GM12874 (cell line): Measurements from ENCODE around the gene C3orf85.

Experiments
- TF ChIP-seq, protein P1 (sequence below): IDR thresholded peaks from 2 replicates; pipeline ENCODE4 v1.5.1; 2011; ENCODE audit warnings: low read depth, mild to moderate bottlenecking, control low read depth, low read length, moderate library complexity; ENCODE audit not compliant: insufficient read depth

Gene C3orf85

DNA sequence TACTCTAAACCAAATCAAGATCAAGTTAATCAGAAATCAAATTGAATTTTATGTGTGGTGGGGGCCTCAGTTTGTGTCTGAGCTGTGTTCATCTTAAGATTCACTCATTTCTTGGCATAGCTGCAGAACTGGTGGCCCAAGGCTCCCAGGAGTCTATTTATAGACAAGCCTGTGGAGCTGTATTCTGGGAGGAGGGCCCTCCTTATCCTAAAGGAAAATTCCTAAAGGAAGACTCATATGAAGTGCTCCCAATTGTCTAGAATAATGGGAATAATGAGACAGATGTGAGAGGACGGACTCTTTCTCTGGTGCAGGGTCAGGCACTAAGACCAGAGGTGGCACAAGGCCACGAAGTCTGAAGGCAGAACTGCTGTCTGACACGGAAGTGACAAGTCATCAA is 38.9 kb downstream of the C3orf85 start:
- TF ChIP-seq, protein P1, sequence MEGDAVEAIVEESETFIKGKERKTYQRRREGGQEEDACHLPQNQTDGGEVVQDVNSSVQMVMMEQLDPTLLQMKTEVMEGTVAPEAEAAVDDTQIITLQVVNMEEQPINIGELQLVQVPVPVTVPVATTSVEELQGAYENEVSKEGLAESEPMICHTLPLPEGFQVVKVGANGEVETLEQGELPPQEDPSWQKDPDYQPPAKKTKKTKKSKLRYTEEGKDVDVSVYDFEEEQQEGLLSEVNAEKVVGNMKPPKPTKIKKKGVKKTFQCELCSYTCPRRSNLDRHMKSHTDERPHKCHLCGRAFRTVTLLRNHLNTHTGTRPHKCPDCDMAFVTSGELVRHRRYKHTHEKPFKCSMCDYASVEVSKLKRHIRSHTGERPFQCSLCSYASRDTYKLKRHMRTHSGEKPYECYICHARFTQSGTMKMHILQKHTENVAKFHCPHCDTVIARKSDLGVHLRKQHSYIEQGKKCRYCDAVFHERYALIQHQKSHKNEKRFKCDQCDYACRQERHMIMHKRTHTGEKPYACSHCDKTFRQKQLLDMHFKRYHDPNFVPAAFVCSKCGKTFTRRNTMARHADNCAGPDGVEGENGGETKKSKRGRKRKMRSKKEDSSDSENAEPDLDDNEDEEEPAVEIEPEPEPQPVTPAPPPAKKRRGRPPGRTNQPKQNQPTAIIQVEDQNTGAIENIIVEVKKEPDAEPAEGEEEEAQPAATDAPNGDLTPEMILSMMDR = no peak

DNA sequence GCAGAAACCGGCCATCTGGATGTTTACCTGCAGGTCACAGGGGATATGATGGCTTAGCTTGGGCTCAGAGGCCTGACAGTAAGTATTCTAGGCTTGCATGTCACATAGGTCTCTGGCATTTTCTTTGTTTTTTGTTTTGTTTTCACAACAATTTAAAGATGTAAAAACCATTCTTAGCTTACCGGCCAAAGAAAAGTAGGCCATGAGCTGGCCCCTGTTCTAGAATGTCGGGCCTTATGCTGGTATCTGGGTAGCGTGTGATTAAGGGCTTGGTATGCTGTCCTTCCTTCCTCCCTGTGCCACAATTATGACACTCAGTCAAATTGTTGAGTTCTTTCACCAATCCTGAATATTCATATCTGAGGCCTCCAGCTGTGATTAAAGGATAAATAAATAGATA is 40.2 kb downstream of the C3orf85 start:
- TF ChIP-seq, protein P1 = no peak

DNA sequence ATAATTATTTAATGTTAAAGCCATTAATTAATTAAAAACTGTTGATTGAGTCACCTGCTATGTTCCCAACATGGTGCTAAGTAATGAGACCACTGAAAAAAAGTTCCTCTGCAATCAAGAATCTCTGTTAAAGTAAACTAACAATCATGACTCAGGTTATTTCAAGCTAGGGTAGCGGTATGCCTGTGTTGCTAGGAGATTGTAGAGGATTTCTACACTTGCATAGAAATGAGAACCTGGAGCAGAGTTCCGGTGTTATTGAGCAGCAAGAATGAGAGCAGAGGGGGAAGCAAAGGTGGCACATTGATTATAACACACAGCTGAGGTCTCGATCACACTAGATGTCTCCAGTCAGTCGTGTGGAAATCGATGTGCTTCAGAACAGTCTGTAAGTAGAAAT is 41.4 kb downstream of the C3orf85 start:
- TF ChIP-seq, protein P1 = no peak

DNA sequence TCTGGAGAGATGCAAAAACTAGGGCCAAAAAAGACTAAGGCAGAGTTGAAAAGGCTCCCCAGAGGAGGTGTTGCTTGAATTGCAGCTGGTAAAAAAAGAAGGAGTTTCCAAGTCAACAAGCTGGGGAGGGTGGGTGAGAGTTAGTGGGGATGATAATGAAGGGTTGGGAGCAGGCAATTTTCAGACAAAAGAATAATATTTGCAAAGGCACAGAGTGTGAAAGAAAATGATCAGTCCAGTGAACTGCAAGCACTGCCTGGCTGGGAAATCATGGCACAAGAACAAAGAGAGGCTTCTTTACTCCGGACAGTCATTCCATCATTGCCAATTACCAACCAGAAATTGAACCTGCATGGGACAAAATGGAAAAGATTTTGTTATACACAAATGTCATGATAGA is 42.2 kb downstream of the C3orf85 start:
- TF ChIP-seq, protein P1 = no peak

DNA sequence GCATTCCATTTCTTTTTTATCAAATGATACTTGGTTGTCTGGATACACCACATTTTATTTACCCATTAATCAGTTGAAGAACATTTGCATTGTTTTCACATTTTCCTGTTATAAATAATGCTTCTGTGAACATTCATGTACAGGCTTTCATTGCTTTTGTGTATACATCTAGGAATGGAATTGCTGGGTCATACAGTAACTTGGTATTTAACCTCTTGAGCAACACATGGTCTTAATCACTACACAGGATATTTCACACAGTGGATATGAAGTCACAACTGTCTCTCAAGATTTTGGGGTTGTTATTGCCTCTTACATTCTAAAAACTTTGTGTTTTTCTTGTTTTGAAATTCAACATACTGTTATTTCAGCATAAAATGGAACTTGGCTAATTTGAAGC is 48.2 kb downstream of the C3orf85 start:
- TF ChIP-seq, protein P1 = no peak

DNA sequence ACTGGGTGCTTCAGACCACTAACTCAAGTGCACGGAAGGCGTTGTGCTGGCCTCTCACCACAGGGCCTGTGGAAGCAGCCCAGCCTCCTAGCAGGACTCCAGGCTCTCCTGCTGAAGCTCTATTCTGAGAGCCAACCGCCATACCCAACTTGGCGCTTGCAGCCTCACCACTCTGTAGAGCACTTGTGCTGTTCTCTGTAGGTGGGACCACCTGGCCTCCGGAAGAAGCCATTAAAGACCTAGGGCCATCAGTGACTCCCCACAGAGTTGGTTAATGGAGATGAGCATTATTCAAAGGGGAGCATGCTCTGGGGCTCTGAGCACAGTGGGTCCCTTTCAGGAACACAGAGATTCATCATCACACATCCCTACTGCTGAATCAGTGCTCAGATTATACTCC is 50.9 kb downstream of the C3orf85 start:
- TF ChIP-seq, protein P1 = no peak

DNA sequence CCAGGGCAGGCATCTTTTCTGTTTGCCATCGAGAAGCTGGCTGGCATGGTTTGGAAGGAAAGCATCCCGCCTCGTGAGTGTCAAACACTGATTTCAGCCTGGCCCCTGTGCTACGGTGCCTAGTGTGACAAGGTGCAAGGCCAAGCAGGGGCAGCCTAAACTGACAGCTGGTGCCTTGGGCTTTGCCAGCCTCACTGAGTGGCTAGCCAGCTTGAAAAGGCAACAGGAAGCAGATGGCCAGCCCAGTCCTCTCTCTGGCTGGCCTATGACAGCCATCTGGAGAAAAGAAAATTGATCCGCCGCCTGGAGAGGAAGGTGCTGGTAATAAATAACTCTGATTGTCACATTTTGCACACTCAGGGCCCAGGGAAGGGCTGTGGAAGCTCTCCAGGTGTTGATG is 52.2 kb downstream of the C3orf85 start:
- TF ChIP-seq, protein P1 = no peak

DNA sequence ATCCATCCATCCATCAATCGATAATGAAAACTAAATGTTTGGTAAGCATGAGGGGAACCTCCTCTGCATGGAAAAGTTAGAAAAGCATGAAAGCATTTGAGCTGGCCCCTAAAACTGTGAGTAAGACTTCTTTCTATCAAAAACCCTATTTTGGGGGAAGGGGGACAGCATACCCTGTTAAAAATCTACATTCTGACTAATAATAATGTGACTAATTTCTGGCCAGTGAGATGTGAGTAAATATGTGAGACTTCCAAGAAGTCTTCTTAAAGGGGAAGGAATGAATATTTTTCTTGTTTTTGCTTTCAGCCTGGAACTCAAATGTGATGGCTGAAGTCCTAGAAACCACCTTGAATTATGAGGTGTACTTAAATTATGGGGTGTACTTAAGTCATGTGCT is 54.9 kb downstream of the C3orf85 start:
- TF ChIP-seq, protein P1 = no peak
